H1 (cell line): Measurements from ENCODE around the gene ZNF304. TPM values are rescaled to one million over a fixed set of nuclear protein-coding genes. Genes with fewer than 3 reads are reported as not detected.

Experiments
- CTCF ChIA-PET: fragments of 300-600 bp; sonication (Branson Sonifier 250); formaldehyde crosslinking; loops from one replicate; lab custom pipeline; 2021; ENCODE audit not compliant: partially characterized antibody; lab: Charles Lee
- POLR2A ChIA-PET: fragments of 300-600 bp; sonication (Branson Sonifier 250); formaldehyde crosslinking; loops from one replicate; lab custom pipeline; 2021; ENCODE audit warnings: inconsistent platforms; ENCODE audit not compliant: partially characterized antibody; lab: Charles Lee
- DNase-seq, 2 experiments: peaks; one replicate each; pipeline versions ENCODE4 v3.0.0 to v3.0.0-alpha.2; 2010 to 2022; ENCODE audit warnings: low spot score in 2 of 2, low read depth in 1 of 2, mixed read lengths in 1 of 2
- FAIRE-seq: peaks from 2 replicates; lab custom pipeline; 2011; peaks lifted over from hg19 to GRCh38; lab: Jason Lieb, UNC
- H2AFZ ChIP-seq: 2 replicates; pipeline ENCODE4 v1.8.1; 2012; ENCODE audit warnings: low read length, inconsistent platforms
- H2AK5ac ChIP-seq: 2 replicates; pipeline ENCODE4 v1.6.1; 2013; ENCODE audit warnings: low read depth, low read length
- H2BK120ac ChIP-seq: replicated peaks from 2 replicates; pipeline ENCODE3; 2013; ENCODE audit warnings: low read depth, low read length, inconsistent platforms
- H2BK12ac ChIP-seq: 2 replicates; pipeline ENCODE4 v1.6.1; 2013; ENCODE audit warnings: low read depth, low read length
- H2BK15ac ChIP-seq: 2 replicates; pipeline ENCODE4 v1.6.1; 2013; ENCODE audit warnings: low read length
- H2BK20ac ChIP-seq: 2 replicates; pipeline ENCODE4 v1.6.1; 2013; ENCODE audit warnings: low read length
- H2BK5ac ChIP-seq: 2 replicates; pipeline ENCODE4 v1.6.1; 2013; ENCODE audit warnings: low read depth, low read length
- H3K14ac ChIP-seq: 2 replicates; pipeline ENCODE4 v1.6.1; 2013; ENCODE audit warnings: inconsistent platforms; ENCODE audit not compliant: insufficient read length
- H3K18ac ChIP-seq: 2 replicates; pipeline ENCODE4 v1.6.1; 2013; ENCODE audit warnings: low read length; ENCODE audit errors: extremely low read depth
- H3K23ac ChIP-seq: 2 replicates; pipeline ENCODE4 v1.6.1; 2013; ENCODE audit warnings: inconsistent platforms; ENCODE audit not compliant: insufficient read length
- H3K23me2 ChIP-seq: 2 replicates; pipeline ENCODE4 v1.6.1; 2013; ENCODE audit warnings: low read depth, low read length
- H3K27ac ChIP-seq: 2 replicates; pipeline ENCODE4 v1.6.1; 2011; ENCODE audit warnings: low read depth, low read length, inconsistent platforms
- H3K27me3 ChIP-seq, 4 experiments: replicated peaks in 1 of 4; 1 replicate in 1 of 4; 2 replicates in 3 of 4; pipeline versions ENCODE4 v1.6.1 to v1.8.1; 2011 to 2013; ENCODE audit warnings: low read length in 3 of 4, mild to moderate bottlenecking in 3 of 4, inconsistent platforms in 2 of 4, mixed read lengths in 2 of 4, moderate library complexity in 1 of 4; ENCODE audit not compliant: control insufficient read depth in 3 of 4, insufficient read depth in 3 of 4; ENCODE audit errors: extremely low read depth in 1 of 4
- H3K36me3 ChIP-seq, 4 experiments: 2 replicates each; pipeline versions ENCODE4 v1.6.1 to v1.8.1; 2011 to 2013; ENCODE audit warnings: mild to moderate bottlenecking in 4 of 4, low read length in 3 of 4, moderate library complexity in 2 of 4, control low read depth in 1 of 4, inconsistent platforms in 1 of 4; ENCODE audit not compliant: insufficient read depth in 4 of 4, control insufficient read depth in 2 of 4
- H3K4ac ChIP-seq: replicated peaks from 2 replicates; pipeline ENCODE3; 2013; ENCODE audit warnings: low read length, low read depth, mixed read lengths, inconsistent platforms; ENCODE audit not compliant: insufficient read length
- H3K4me1 ChIP-seq, 4 experiments: replicated peaks in 1 of 4; 1 replicate in 1 of 4; 2 replicates in 3 of 4; pipeline versions ENCODE4 v1.6.1 to v1.8.1; 2011 to 2013; ENCODE audit warnings: low read length in 3 of 4, inconsistent platforms in 2 of 4, mixed read lengths in 1 of 4; ENCODE audit not compliant: insufficient read depth in 4 of 4, control insufficient read depth in 3 of 4
- H3K4me2 ChIP-seq, 2 experiments: 2 replicates each; pipeline versions ENCODE4 v1.6.1 to v1.8.1; 2011 to 2013; ENCODE audit warnings: low read depth in 2 of 2, low read length in 2 of 2, control low read depth in 1 of 2, inconsistent platforms in 1 of 2, mild to moderate bottlenecking in 1 of 2; ENCODE audit not compliant: insufficient read depth in 1 of 2
- H3K4me3 ChIP-seq, 4 experiments: fragments of 200-600, 300-600 bp in 1 of 4; sonication (generic), shearing (Covaris generic), sonication (Bioruptor Twin) in 1 of 4; 2 replicates each; pipeline versions ENCODE4 v1.5.1 to v1.8.1; 2011 to 2016; ENCODE audit warnings: low read length in 4 of 4, low read depth in 3 of 4, control low read depth in 2 of 4, inconsistent platforms in 2 of 4, mild to moderate bottlenecking in 2 of 4, mixed read lengths in 1 of 4, moderate library complexity in 1 of 4; ENCODE audit not compliant: insufficient read depth in 2 of 4; ENCODE audit errors: extremely low read depth in 1 of 4
- H3K56ac ChIP-seq: replicated peaks from 2 replicates; pipeline ENCODE3; 2013; ENCODE audit warnings: low read depth, mild to moderate bottlenecking, mixed read lengths, low read length, inconsistent platforms; ENCODE audit not compliant: insufficient read length
- H3K79me1 ChIP-seq: 2 replicates; pipeline ENCODE4 v1.6.1; 2013; ENCODE audit warnings: low read depth, low read length, control low read depth
- H3K79me2 ChIP-seq, 2 experiments: 2 replicates each; pipeline versions ENCODE4 v1.6.1 to v1.8.1; 2012 to 2013; ENCODE audit warnings: low read length in 2 of 2, mild to moderate bottlenecking in 2 of 2, inconsistent platforms in 1 of 2; ENCODE audit not compliant: insufficient read depth in 2 of 2, control insufficient read depth in 1 of 2
- H3K9ac ChIP-seq, 4 experiments: replicated peaks in 1 of 4; 1 replicate in 1 of 4; 2 replicates in 3 of 4; pipeline versions ENCODE4 v1.6.1 to v1.8.1; 2011 to 2013; ENCODE audit warnings: low read depth in 3 of 4, low read length in 3 of 4, control low read depth in 2 of 4, mild to moderate bottlenecking in 2 of 4, moderate library complexity in 2 of 4, inconsistent platforms in 1 of 4; ENCODE audit errors: extremely low read depth in 1 of 4
- H3K9me3 ChIP-seq, 2 experiments: 2 replicates each; pipeline versions ENCODE4 v1.6.1 to v1.8.1; 2012 to 2013; ENCODE audit warnings: mild to moderate bottlenecking in 2 of 2, moderate library complexity in 2 of 2, control low read depth in 1 of 2, inconsistent platforms in 1 of 2, low read depth in 1 of 2, low read length in 1 of 2, mixed read lengths in 1 of 2; ENCODE audit not compliant: insufficient read depth in 2 of 2
- H4K20me1 ChIP-seq, 2 experiments: replicated peaks in 1 of 2; 2 replicates each; pipeline versions ENCODE3 to v1.8.1; 2011 to 2013; ENCODE audit warnings: inconsistent platforms in 2 of 2, low read length in 2 of 2, mild to moderate bottlenecking in 1 of 2; ENCODE audit not compliant: insufficient read depth in 2 of 2, control insufficient read depth in 1 of 2
- H4K5ac ChIP-seq: 2 replicates; pipeline ENCODE4 v1.6.1; 2013; ENCODE audit warnings: low read length, low read depth, mixed read lengths, inconsistent platforms; ENCODE audit not compliant: insufficient read length
- H4K8ac ChIP-seq: 2 replicates; pipeline ENCODE4 v1.8.0; 2013; ENCODE audit warnings: mild to moderate bottlenecking, moderate library complexity, low read length, inconsistent platforms; ENCODE audit not compliant: insufficient read depth; ENCODE audit errors: extremely low read depth
- H4K91ac ChIP-seq: replicated peaks from 2 replicates; pipeline ENCODE3; 2013; ENCODE audit warnings: low read length, mixed read lengths, inconsistent platforms; ENCODE audit not compliant: insufficient read length
- EP300 ChIP-seq, 2 experiments: IDR thresholded peaks; 1 replicate in 1 of 2; 2 replicates in 1 of 2; pipeline ENCODE4 v1.6.1; 2011 to 2012; ENCODE audit warnings: low read depth in 2 of 2, low read length in 2 of 2, mild to moderate bottlenecking in 2 of 2, borderline replicate concordance in 1 of 2, inconsistent platforms in 1 of 2, moderate library complexity in 1 of 2
- EZH2 ChIP-seq: fragments of 200-600 bp; sonication (generic); IDR thresholded peaks from 2 replicates; pipeline ENCODE4 v1.7.1; 2012; ENCODE audit warnings: low read depth, mild to moderate bottlenecking, moderate library complexity, low read length, inconsistent platforms; ENCODE audit not compliant: severe bottlenecking
- GTF2F1 ChIP-seq: IDR thresholded peaks from 2 replicates; pipeline ENCODE4 v1.6.1; 2012; ENCODE audit warnings: low read depth, low read length, improper control_type of control experiment, borderline replicate concordance
- HDAC2 ChIP-seq, 2 experiments: fragments of 300-600 bp in 1 of 2; sonication (generic) in 1 of 2; IDR thresholded peaks; 2 replicates each; pipeline ENCODE4 v1.6.1; 2011 to 2012; ENCODE audit warnings: low read depth in 2 of 2, low read length in 2 of 2, mild to moderate bottlenecking in 2 of 2, moderate library complexity in 2 of 2, borderline replicate concordance in 1 of 2, inconsistent platforms in 1 of 2
- KDM4A ChIP-seq: IDR thresholded peaks from one replicate; pipeline ENCODE4 v1.7.1; 2012; ENCODE audit warnings: low read depth, mild to moderate bottlenecking, moderate library complexity, low read length, inconsistent platforms; ENCODE audit not compliant: severe bottlenecking
- MAFK ChIP-seq: IDR thresholded peaks from 2 replicates; pipeline ENCODE4 v1.6.1; 2012; ENCODE audit warnings: low read depth, mild to moderate bottlenecking, improper control_type of control experiment, low read length
- POLR2AphosphoS5 ChIP-seq: IDR thresholded peaks from 2 replicates; pipeline ENCODE4 v1.6.1; 2011; ENCODE audit warnings: low read depth, low read length
- RBBP5 ChIP-seq: IDR thresholded peaks from 2 replicates; pipeline ENCODE4 v1.7.1; 2012; ENCODE audit warnings: low read depth, mild to moderate bottlenecking, inconsistent platforms, low read length, moderate library complexity, borderline replicate concordance
- RNF2 ChIP-seq: fragments of 200-900, 300-1000 bp; sonication (generic); IDR thresholded peaks from 2 replicates; pipeline ENCODE4 v1.7.1; 2016; ENCODE audit warnings: borderline replicate concordance, low read depth, mild to moderate bottlenecking, antibody characterized with exemption, low read length; ENCODE audit not compliant: poor library complexity, severe bottlenecking; ENCODE audit errors: missing control alignments
- RXRA ChIP-seq: IDR thresholded peaks from 2 replicates; pipeline ENCODE4 v1.6.1; 2011; ENCODE audit warnings: low read depth, mild to moderate bottlenecking, low read length, moderate library complexity; ENCODE audit not compliant: insufficient read depth
- SIN3A ChIP-seq, 2 experiments: IDR thresholded peaks in 1 of 2; conservative IDR thresholded peaks in 1 of 2; 2 replicates each; pipeline ENCODE4 v1.6.1; 2011 to 2012; ENCODE audit warnings: low read length in 2 of 2, improper control_type of control experiment in 1 of 2, low read depth in 1 of 2, mild to moderate bottlenecking in 1 of 2
- TCF12 ChIP-seq: IDR thresholded peaks from 2 replicates; pipeline ENCODE4 v1.6.1; 2011; ENCODE audit warnings: low read depth, mild to moderate bottlenecking, low read length
- YY1 ChIP-seq: IDR thresholded peaks from 2 replicates; pipeline ENCODE4 v1.6.1; 2011; ENCODE audit warnings: low read depth, mild to moderate bottlenecking, low read length
- WGBS, 2 experiments: shearing (Covaris generic) in 1 of 2; methylation state at CpG; one replicate each; pipeline versions ENCODE4 v1.1.6 to v1.1.7; 2013 to 2015; ENCODE audit warnings: low lambda C conversion rate in 2 of 2, mixed read lengths in 2 of 2, inconsistent platforms in 1 of 2, low coverage in 1 of 2, missing lambda C conversion rate in 1 of 2; ENCODE audit not compliant: insufficient replicate concordance in 2 of 2, insufficient coverage in 1 of 2, insufficient read length in 1 of 2; ENCODE audit errors: extremely low coverage in 1 of 2, missing lambda C conversion rate in 1 of 2; 5-methylcytosine and 5-hydroxymethylcytosine counted together
- polyA plus RNA-seq, 7 experiments: library from polyadenylated mRNA; depleted of rRNA in 3 of 7; stranded (reverse) in 5 of 7; unstranded in 2 of 7; fragments of >200 nt in 5 of 7; fragments of 200-250 nt in 2 of 7; gene quantifications; 1 replicate in 5 of 7; 2 replicates in 1 of 7; 4 replicates in 1 of 7; pipeline versions ENCODE4 v1.2.1 to v1.2.3, GENCODE V29; 2011 to 2013; ENCODE audit warnings: missing spikeins in 2 of 7, mixed read lengths in 2 of 7
- total RNA-seq: library from RNA; stranded (reverse); fragmentation: NEBNext Ultra II Directional; extraction: Animal tissue kit (Norgen Biotek cat#: 25700); gene quantifications from 2 replicates; pipeline ENCODE4 v1.2.1, GENCODE V29; 2021

The ZNF304 gene
- total and polyA plus RNA-seq, 2 of the 8 experiments (the other 6 are each of a cell fraction or from before 2014, with no cell fraction given), result 4.3 to 10.5 TPM

- Histone ChIP-seq H2BK15ac (no peak overlapping the region), H3K18ac (no peak overlapping the region), H4K91ac (no peak overlapping the region), H3K23me2 (no peaks in the 10 kb centered on the region), H3K14ac (no peak overlapping the region), H2AFZ (no peak overlapping the region), H3K27me3 (no peaks in the 10 kb centered on the region), H4K5ac (no peak overlapping the region), H4K8ac (no peak overlapping the region), H3K9me3 (no peaks in the 10 kb centered on the region), H2BK12ac (no peak overlapping the region), H3K79me2 (no peaks in the 10 kb centered on the region), H2BK5ac (no peak overlapping the region), H3K4me3 (no peak overlapping the region), H2BK20ac (no peak overlapping the region), H3K23ac (no peak overlapping the region), H3K56ac (no peak overlapping the region), H2AK5ac (no peak overlapping the region), H3K4ac (no peak overlapping the region), H3K79me1 (no peaks in the 10 kb centered on the region), H3K36me3 (no peaks in the 10 kb centered on the region), H3K4me1 (no peaks in the 10 kb centered on the region), H3K9ac (no peak overlapping the region), H2BK120ac (no peak overlapping the region), H3K4me2 (no peak overlapping the region), H3K27ac (no peak overlapping the region), H4K20me1 (peaks cover 0 to 3% of the 10 kb centered on the region in 2 experiments)
- CTCF ChIA-PET, result interaction anchor here (0.6 to 1.2 kb wide), 2 partner anchors 10 to 1068 kb away, joined by 3 to 4 read pairs; no protein-coding TSS in a partner anchor
- 87% methylated on average over 5 of the region's 6 CpGs; no CpG with 5 or more reads in 1 of the 2 experiments for WGBS, 2 experiments
- no peak for DNase-seq
- TF ChIP-seq EZH2 (no peak), MAFK (no peak), GTF2F1 (no peak), RBBP5 (no peak), POLR2AphosphoS5 (no peak), KDM4A (no peak), TCF12 (no peak), RXRA (no peak), HDAC2 (IDR thresholded peaks at IDR 0.05; ENCODE audit: borderline replicate concordance in 1 of 2, low read depth in 2 of 2, low read length in 2 of 2) (no peak), RNF2 (no peak), YY1 (no peak), EP300 (IDR thresholded peaks at IDR 0.05; ENCODE audit: borderline replicate concordance in 1 of 2, low read depth in 2 of 2, low read length in 2 of 2) (no peak), SIN3A (conservative IDR thresholded peaks at IDR 0.05 in 1 of 2, IDR thresholded peaks at IDR 0.05 in 1 of 2; ENCODE audit: low read depth in 1 of 2, low read length in 2 of 2) (no peak)
- POLR2A ChIA-PET, result interaction anchor here (0.6 to 1.4 kb wide), 3 partner anchors 10 to 198 kb away, joined by 3 read pairs; no protein-coding TSS in a partner anchor
- no peak for FAIRE-seq
Measured at GRCh38 chr19:57342582-57342981, 8.5 kb upstream of the ZNF304 start.
